ENCODE measurements around the gene BCAR3.

Gene BCAR3

DNA sequence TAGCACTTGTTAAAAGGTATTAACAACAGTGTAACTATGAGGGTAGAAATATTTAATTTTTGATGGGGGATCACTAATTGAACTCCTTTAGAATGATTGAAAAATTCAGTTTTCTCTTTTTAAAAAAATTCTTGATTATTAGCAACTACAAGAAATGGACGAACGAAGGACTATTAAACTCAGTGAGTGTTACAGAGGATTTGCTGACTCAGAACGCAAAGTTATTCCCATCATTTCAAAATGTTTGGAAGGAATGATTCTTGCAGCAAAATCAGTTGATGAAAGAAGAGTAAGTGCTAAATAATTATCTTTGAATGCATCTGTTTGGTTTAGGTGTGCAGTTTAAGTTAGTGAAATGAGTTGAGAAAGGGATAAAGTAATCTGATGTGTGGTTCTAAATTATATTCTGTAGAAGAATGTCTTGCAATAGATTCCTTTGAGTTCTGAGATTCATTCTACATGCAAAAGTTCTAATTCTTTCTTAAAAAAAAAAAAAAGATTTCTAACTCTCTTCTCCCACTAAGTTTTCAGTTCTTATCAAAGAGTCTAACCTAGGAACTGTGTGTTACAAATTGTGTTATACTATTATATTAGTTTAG, 148.8 kb downstream of the BCAR3 start:
- FAIRE-seq = no peak

DNA sequence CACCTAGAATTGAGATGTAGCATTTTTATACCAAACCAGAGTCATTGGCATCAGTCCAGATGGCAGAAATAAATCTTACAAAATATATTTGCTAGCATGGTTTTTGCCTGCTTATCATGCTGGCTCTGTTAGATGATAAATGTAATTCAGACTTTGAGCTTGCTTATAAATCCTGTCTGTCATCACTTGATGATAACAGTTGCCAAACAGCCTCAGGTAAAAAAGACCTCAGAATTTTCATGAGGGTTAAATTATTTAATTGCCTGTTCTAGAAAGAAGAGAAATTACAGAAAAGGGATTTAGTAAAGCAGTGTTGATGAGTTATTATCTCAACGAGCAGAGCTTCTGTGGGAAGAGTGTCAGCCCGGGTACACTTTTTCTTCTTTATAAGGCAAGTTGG, 150.4 kb downstream of the BCAR3 start:
- FAIRE-seq = no peak

DNA sequence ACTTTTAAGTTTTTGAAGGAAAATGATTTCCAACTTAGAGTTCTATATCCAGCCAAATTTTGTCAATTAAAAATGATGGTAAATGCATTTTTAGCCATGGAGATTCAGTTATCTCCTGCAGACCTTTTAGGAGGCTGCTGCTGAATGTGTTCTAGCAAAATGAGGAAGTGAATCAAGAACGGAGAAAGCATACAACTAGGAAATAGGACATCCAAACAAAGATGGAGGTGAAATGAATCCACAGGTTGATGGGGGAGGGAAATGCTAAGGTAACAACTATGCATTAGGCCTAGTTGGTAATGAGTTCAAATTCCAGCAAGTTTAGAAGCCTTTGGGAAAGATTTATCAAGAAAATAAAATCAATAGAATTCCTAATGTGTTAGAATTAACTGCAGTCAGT, 153.2 kb downstream of the BCAR3 start:
- FAIRE-seq = no peak

GRCh38 chr1:93526431-93526830, 155.2 kb downstream of the BCAR3 start:
- FAIRE-seq = no peak

DNA sequence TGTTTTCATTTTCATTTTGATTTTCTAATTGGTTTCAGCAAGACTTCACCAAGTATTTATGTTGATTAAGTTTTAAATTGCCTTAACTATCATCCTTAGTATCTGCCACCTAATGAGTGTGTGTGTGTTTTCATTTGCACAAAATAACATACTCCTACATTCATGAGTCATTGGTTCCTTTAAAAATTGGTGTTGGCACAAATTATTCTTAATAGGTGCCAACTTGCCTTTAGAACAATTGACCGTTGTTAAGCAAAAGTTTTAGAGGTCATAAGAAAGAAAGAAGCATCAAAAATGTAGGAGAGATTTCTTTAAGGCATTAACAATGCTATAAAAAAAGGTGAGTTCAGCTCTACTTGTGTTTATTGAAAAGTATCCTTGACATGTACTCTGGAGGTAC, 156.2 kb downstream of the BCAR3 start:
- FAIRE-seq = no peak

DNA sequence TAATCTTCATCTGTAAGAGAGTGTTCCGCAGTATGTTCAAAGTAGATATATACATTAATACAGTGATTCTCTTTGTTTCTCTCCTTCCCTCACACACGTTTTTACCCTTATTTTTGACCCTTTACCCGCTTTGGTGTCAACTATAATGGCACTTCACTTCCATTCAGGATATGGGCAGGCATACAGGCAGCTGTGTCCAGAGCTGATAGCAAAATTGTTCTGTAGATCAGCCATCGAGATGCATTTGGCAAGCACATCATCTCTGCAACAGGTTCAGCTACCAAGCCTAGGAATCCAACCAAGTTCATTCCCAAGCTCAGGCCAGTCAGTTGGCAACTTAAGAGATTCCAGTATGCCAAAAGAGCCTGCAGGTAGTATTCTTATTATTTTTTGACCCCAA, 158.9 kb downstream of the BCAR3 start:
- FAIRE-seq = no peak

GRCh38 chr1:93521618-93522017, 160.0 kb downstream of the BCAR3 start:
- FAIRE-seq = no peak

- FAIRE-seq = no peak
These were observed 162.3 kb downstream of the BCAR3 start for GRCh38 chr1:93519199-93519829.

DNA sequence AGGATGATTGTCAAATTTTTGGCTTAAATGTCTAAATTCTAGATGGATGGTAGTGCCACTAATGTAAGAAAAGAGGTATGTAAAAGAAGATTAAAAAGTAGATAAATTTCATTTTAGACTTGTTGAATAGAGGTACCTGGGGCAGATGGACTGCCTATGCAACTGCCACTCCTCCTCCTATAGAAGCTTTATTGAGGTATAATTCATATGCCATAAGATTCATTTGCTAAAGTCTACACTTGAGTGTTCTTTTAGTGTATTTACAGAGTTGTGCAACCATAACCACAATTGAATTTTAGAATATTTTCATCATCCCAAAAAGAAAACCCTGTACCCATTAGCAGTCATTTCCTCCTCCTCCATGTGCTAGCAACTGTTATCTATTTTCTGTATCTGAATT, 163.1 kb downstream of the BCAR3 start:
- no peak for FAIRE-seq

GRCh38 chr1:93516164-93516563, 165.5 kb downstream of the BCAR3 start:
- FAIRE-seq = no peak
